Parathyroid adenoma (tissue), 2 donors: ENCODE measurements around the gene BCORL1.

Experiments used
- H2AFZ ChIP-seq: fragments of 300-600 bp; sonication (generic); one replicate; pipeline ENCODE4 v1.7.0; 2017; ENCODE audit warnings: antibody characterized with exemption, mild to moderate bottlenecking
- H3K27ac ChIP-seq: fragments of 300-600 bp; sonication (generic); one replicate; pipeline ENCODE4 v1.7.0; 2017
- H3K27me3 ChIP-seq: fragments of 300-600 bp; sonication (generic); one replicate; pipeline ENCODE4 v1.7.0; 2017; ENCODE audit warnings: low read length; ENCODE audit not compliant: control insufficient read depth, insufficient read depth
- H3K36me3 ChIP-seq: fragments of 300-600 bp; sonication (generic); one replicate; pipeline ENCODE4 v1.7.0; 2017; ENCODE audit warnings: low read length; ENCODE audit not compliant: control insufficient read depth, insufficient read depth
- H3K4me1 ChIP-seq: fragments of 300-600 bp; sonication (generic); one replicate; pipeline ENCODE4 v1.7.0; 2017; ENCODE audit warnings: control low read depth
- H3K4me2 ChIP-seq: fragments of 300-600 bp; sonication (generic); one replicate; pipeline ENCODE4 v1.7.0; 2017; ENCODE audit warnings: low read length
- H3K4me3 ChIP-seq: fragments of 300-600 bp; sonication (generic); one replicate; pipeline ENCODE4 v1.7.0; 2017; ENCODE audit warnings: low read depth, low read length
- H3K79me2 ChIP-seq: fragments of 300-600 bp; sonication (generic); one replicate; pipeline ENCODE4 v1.7.0; 2017; ENCODE audit warnings: control low read depth
- H3K9ac ChIP-seq: fragments of 300-600 bp; sonication (generic); one replicate; pipeline ENCODE4 v1.7.0; 2017; ENCODE audit warnings: mild to moderate bottlenecking
- H3K9me3 ChIP-seq: fragments of 300-600 bp; sonication (generic); one replicate; pipeline ENCODE4 v1.7.0; 2017; ENCODE audit warnings: low read length; ENCODE audit not compliant: control insufficient read depth
- TF ChIP-seq, protein P1 (sequence below): fragments of 300-600 bp; sonication (generic); IDR thresholded peaks from one replicate; pipeline ENCODE4 v1.7.0; 2017; ENCODE audit warnings: antibody characterized with exemption, mild to moderate bottlenecking
- donor health status: primary hyperparathyroidism.

BCORL1 gene

DNA sequence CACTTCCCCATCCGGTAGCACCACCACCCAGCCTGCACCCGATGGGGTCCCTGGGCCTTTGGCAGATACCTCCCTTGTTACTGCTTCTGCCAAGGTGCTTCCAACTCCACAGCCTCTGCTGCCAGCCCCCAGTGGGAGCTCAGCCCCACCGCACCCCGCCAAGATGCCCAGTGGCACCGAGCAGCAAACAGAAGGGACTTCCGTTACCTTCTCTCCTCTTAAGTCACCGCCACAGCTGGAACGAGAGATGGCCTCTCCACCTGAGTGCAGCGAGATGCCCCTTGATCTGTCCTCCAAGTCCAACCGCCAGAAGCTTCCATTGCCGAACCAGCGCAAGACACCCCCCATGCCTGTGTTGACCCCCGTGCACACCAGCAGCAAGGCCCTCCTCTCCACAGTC is 31.9 kb downstream of the BCORL1 start:
- H3K4me1 ChIP-seq: no peaks in the 10 kb centered on the region
- H3K4me3 ChIP-seq: no peak overlapping the region
- H3K9me3 ChIP-seq: no peaks in the 10 kb centered on the region
- no peaks in the 10 kb centered on the region for H3K79me2 ChIP-seq
- H3K36me3 ChIP-seq: no peaks in the 10 kb centered on the region
- TF ChIP-seq, protein P1, sequence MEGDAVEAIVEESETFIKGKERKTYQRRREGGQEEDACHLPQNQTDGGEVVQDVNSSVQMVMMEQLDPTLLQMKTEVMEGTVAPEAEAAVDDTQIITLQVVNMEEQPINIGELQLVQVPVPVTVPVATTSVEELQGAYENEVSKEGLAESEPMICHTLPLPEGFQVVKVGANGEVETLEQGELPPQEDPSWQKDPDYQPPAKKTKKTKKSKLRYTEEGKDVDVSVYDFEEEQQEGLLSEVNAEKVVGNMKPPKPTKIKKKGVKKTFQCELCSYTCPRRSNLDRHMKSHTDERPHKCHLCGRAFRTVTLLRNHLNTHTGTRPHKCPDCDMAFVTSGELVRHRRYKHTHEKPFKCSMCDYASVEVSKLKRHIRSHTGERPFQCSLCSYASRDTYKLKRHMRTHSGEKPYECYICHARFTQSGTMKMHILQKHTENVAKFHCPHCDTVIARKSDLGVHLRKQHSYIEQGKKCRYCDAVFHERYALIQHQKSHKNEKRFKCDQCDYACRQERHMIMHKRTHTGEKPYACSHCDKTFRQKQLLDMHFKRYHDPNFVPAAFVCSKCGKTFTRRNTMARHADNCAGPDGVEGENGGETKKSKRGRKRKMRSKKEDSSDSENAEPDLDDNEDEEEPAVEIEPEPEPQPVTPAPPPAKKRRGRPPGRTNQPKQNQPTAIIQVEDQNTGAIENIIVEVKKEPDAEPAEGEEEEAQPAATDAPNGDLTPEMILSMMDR: no peak
- H3K9ac ChIP-seq: no peak overlapping the region
- no peak overlapping the region for H2AFZ ChIP-seq
- H3K27ac ChIP-seq: no peak overlapping the region
- no peaks in the 10 kb centered on the region for H3K27me3 ChIP-seq
- no peak overlapping the region for H3K4me2 ChIP-seq

DNA sequence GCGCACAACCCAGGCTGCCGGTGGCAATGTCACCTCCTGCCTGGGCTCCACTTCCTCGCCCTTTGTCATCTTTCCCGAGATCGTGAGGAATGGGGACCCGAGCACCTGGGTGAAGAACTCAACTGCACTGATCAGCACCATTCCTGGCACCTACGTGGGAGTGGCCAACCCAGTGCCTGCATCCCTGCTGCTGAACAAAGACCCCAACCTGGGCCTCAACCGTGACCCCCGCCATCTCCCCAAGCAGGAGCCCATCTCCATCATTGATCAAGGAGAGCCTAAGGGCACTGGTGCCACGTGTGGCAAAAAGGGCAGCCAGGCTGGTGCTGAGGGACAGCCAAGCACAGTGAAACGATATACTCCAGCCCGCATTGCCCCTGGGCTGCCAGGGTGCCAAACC is 32.3 kb downstream of the BCORL1 start:
- Histone ChIP-seq H3K79me2 (no peaks in the 10 kb centered on the region), H3K4me1 (no peaks in the 10 kb centered on the region), H2AFZ (no peak overlapping the region), H3K27me3 (no peaks in the 10 kb centered on the region), H3K9me3 (no peaks in the 10 kb centered on the region), H3K4me3 (no peak overlapping the region), H3K9ac (no peak overlapping the region), H3K27ac (no peak overlapping the region), H3K4me2 (no peak overlapping the region), H3K36me3 (no peaks in the 10 kb centered on the region)
- TF ChIP-seq, protein P1: no peak

DNA sequence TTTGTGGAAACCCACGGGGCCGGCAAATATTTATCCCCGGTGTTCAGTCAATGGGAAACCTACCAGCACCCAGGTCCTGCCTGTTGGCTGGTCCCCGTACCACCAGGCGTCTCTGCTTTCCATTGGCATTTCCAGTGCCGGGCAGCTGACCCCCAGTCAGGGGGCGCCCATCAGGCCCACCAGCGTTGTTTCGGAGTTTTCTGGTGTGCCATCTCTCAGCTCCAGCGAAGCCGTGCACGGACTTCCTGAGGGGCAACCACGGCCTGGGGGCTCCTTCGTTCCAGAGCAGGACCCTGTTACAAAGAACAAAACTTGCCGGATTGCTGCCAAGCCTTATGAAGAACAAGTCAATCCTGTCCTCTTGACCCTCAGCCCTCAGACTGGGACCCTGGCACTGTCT is 32.7 kb downstream of the BCORL1 start:
- TF ChIP-seq, protein P1: no peak

DNA sequence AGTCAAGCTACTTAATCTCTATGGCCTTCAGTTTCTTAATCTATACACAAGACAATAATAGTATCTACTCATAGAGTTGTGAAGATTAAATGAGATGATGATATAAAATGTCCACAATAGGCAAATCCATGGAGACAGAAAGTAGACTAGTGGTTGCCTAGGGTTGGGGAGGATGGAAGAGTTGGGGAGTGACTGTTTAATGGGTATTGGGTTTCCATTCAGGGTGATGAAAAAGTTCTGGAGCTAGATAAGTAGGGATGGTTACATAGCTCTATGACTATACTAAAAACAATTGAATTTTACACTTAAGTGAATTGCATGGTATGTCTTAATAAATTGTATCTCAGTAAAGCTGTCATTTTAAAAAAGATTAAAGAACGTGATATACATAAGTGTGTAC is 35.7 kb downstream of the BCORL1 start:
- no peak overlapping the region for H2AFZ ChIP-seq
- no peaks in the 10 kb centered on the region for H3K27me3 ChIP-seq
- H3K79me2 ChIP-seq: no peaks in the 10 kb centered on the region
- no peak overlapping the region for H3K4me3 ChIP-seq
- TF ChIP-seq, protein P1: no peak
- H3K4me2 ChIP-seq: no peak overlapping the region
- no peaks in the 10 kb centered on the region for H3K36me3 ChIP-seq
- H3K9ac ChIP-seq: no peak overlapping the region
- H3K4me1 ChIP-seq: no peaks in the 10 kb centered on the region
- no peak overlapping the region for H3K27ac ChIP-seq
- no peaks in the 10 kb centered on the region for H3K9me3 ChIP-seq

More for the DNA sequence above, 32.7 kb downstream of the BCORL1 start:
- H3K27me3 ChIP-seq: no peaks in the 10 kb centered on the region
- H3K27ac ChIP-seq: no peak overlapping the region
- no peak overlapping the region for H3K9ac ChIP-seq
- no peaks in the 10 kb centered on the region for H3K36me3 ChIP-seq
- no peak overlapping the region for H3K4me3 ChIP-seq
- H3K4me2 ChIP-seq: no peak overlapping the region
- no peak overlapping the region for H2AFZ ChIP-seq
- no peaks in the 10 kb centered on the region for H3K9me3 ChIP-seq
- H3K4me1 ChIP-seq: no peaks in the 10 kb centered on the region
- no peaks in the 10 kb centered on the region for H3K79me2 ChIP-seq

DNA sequence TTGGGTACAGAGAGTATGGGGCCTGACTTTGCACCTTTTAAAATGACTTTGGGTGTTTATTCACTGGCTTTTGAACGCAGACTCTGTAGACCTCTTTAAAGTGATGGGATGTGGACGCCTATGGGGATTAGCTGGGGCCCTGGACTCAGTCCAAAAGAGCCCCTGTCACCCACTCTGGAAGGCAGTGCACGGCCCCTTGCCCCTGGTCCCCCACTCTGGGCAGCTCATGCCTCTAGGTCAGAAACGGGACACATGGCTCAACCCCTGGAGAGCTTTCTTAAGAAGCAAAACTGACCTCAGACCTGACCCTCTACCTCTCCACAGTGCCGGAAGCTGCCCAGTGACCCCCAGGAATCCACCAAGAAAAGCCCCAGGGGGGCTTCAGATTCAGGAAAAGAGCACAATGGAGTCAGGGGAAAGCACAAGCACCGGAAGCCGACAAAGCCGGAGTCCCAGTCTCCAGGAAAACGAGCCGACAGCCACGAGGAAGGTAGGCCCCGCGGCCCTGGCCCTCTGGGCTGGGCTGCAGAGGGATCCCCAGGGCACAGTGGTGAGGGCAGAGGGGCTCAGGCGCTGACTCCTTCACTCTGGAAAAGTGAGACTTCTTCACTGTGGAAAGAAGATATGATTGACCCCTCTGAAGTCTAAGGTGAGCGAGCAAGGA is 38.4 kb downstream of the BCORL1 start:
- Histone ChIP-seq H3K27ac (no peak overlapping the region), H3K9me3 (no peaks in the 10 kb centered on the region), H3K27me3 (no peaks in the 10 kb centered on the region), H2AFZ (no peak overlapping the region), H3K4me1 (no peaks in the 10 kb centered on the region), H3K4me2 (no peak overlapping the region), H3K79me2 (no peaks in the 10 kb centered on the region), H3K36me3 (no peaks in the 10 kb centered on the region), H3K4me3 (no peak overlapping the region), H3K9ac (no peak overlapping the region)
- TF ChIP-seq, protein P1: no peak
